Activated CD8-positive, alpha-beta memory T cell treated with anti-CD3 and anti-CD28 coated beads, Interleukin-2, amount 10 ng/mL, durations not matched to agents 7 days and 5 days (primary cell): ENCODE results near the gene ABI3. TPM values are rescaled to one million over a fixed set of nuclear protein-coding genes. Genes with fewer than 3 reads are reported as not detected.
"Not testable (repeated sequence)": the region's sequence is repeated elsewhere in the genome, so short reads cannot be mapped to it uniquely, and the experiment has no call there.

Experiments used
- ATAC-seq: fragments of 150-1000 bp; cut with Tn5 transposase; one replicate; pipeline ENCODE4 v1.10.0; 2021; ENCODE audit warnings: moderate library complexity
- CTCF ChIA-PET: fragments of 350-600 bp; sonication (Branson Sonifier 250); formaldehyde crosslinking; loops from one replicate; lab custom pipeline; 2021; ENCODE audit warnings: antibody characterized with exemption; lab: Charles Lee
- DNase-seq: peaks from one replicate; pipeline ENCODE4 v3.0.0-alpha.2; 2020
- H3K27ac Mint-ChIP-seq: one replicate; pipeline ENCODE4 v1.8.0; 2021; ENCODE audit warnings: mild to moderate bottlenecking, mixed read lengths
- H3K27me3 Mint-ChIP-seq: one replicate; pipeline ENCODE4 v1.8.0; 2021; ENCODE audit warnings: mixed read lengths
- H3K36me3 Mint-ChIP-seq: one replicate; pipeline ENCODE4 v1.8.0; 2021; ENCODE audit warnings: mild to moderate bottlenecking, mixed read lengths
- H3K4me1 Mint-ChIP-seq: one replicate; pipeline ENCODE4 v1.8.0; 2021; ENCODE audit warnings: mixed read lengths
- H3K4me3 Mint-ChIP-seq: one replicate; pipeline ENCODE4 v1.8.0; 2021; ENCODE audit warnings: mild to moderate bottlenecking, moderate library complexity, mixed read lengths
- H3K9me3 Mint-ChIP-seq: one replicate; pipeline ENCODE4 v1.8.0; 2022; ENCODE audit warnings: low read depth, mixed read lengths
- total RNA-seq, 2 experiments: library from RNA; stranded (reverse); gene quantifications; one replicate each; pipeline ENCODE4 v1.2.3, GENCODE V29; 2021

Gene ABI3, protein sequence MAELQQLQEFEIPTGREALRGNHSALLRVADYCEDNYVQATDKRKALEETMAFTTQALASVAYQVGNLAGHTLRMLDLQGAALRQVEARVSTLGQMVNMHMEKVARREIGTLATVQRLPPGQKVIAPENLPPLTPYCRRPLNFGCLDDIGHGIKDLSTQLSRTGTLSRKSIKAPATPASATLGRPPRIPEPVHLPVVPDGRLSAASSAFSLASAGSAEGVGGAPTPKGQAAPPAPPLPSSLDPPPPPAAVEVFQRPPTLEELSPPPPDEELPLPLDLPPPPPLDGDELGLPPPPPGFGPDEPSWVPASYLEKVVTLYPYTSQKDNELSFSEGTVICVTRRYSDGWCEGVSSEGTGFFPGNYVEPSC
- total RNA-seq, result 100 to 1,000 TPM; 116 to 121 TPM

- ATAC-seq (peak; percentile 87), DNase-seq (peak; percentile 87)
- Mint-ChIP-seq H3K36me3 (peaks cover 56% of the 10 kb centered on the region), H3K4me3 (peak within 1 kb of the TSS; percentile 98), H3K9me3 (no peaks in the 10 kb centered on the region), H3K4me1 (peaks cover 54% of the 10 kb centered on the region), H3K27me3 (no peaks in the 10 kb centered on the region), H3K27ac (peak within 1 kb of the TSS; percentile 85)
- CTCF ChIA-PET, result interaction anchor here (1.8 to 5.6 kb wide), 8 partner anchors 10 to 346 kb away, joined by 4 to 46 read pairs (median 16); no protein-coding TSS in a partner anchor
These were observed at the start of gene ABI3, which contains the start of gene GNGT2 for GRCh38 chr17:49210158-49211029. TSS of gene ABI3 (plus strand) at chr17:49210707. CDS start at chr17:49210725, 18 bp downstream. TSS of gene GNGT2 (minus strand) at chr17:49210574. CDS start at chr17:49207422, 3,152 bp downstream.

- ATAC-seq, result no peak
- Mint-ChIP-seq H3K27ac (no peak overlapping the region), H3K4me1 (no peaks in the 10 kb centered on the region), H3K9me3 (no peaks in the 10 kb centered on the region), H3K27me3 (peaks cover 39% of the 10 kb centered on the region), H3K36me3 (no peaks in the 10 kb centered on the region), H3K4me3 (no peak overlapping the region)
- no peak for DNase-seq
- CTCF ChIA-PET, result no interaction called here
These were observed 47.6 kb upstream of the ABI3 start for GRCh38 chr17:49162866-49163265.

GRCh38 chr17:49165143-49165542, 45.4 kb upstream of the ABI3 start:
- CTCF ChIA-PET, result no interaction called here
- Mint-ChIP-seq H3K4me1 (no peaks in the 10 kb centered on the region), H3K27ac (no peak overlapping the region), H3K9me3 (no peaks in the 10 kb centered on the region), H3K27me3 (peaks cover 45% of the 10 kb centered on the region), H3K36me3 (no peaks in the 10 kb centered on the region), H3K4me3 (no peak overlapping the region)
- ATAC-seq (no peak), DNase-seq (no peak)

- ATAC-seq, result no peak
- H3K4me1 Mint-ChIP-seq, result no peaks in the 10 kb centered on the region
- H3K9me3 Mint-ChIP-seq, result no peaks in the 10 kb centered on the region
- H3K27ac Mint-ChIP-seq, result no peak overlapping the region
- H3K36me3 Mint-ChIP-seq, result no peaks in the 10 kb centered on the region
- DNase-seq, result no peak
- H3K27me3 Mint-ChIP-seq, result peaks cover 68% of the 10 kb centered on the region
- CTCF ChIA-PET, result interaction anchor here (2.3 kb wide), 1 partner anchor 12 kb away, joined by 9 read pairs; no protein-coding TSS in a partner anchor
- H3K4me3 Mint-ChIP-seq, result no peak overlapping the region
These were observed 41.8 kb upstream of the ABI3 start for GRCh38 chr17:49168706-49169105.

DNA sequence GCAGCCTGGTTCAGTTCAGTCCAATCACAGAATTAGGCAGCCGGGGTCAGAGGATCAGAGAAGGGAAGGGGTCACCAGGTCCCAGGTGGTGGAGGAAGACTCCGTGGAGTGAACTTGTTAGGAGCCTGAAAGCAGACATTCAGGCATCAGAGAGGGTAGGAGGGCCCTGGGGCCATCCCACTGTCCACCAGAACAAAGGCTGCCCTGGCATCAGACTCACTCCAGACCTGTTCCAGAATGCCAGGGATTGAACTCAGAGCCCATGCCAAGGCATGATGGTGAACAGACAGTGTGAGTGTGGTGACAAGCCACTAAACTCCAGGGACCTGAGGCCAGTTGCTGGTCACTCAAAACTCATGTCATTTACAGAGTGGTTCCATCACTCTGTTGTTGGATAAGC, 40.3 kb upstream of the ABI3 start:
- Mint-ChIP-seq H3K4me3 (no peak overlapping the region), H3K27me3 (peaks cover 77% of the 10 kb centered on the region), H3K9me3 (no peaks in the 10 kb centered on the region), H3K36me3 (no peaks in the 10 kb centered on the region), H3K4me1 (no peaks in the 10 kb centered on the region), H3K27ac (no peak overlapping the region)
- ATAC-seq (no peak), DNase-seq (no peak)
- CTCF ChIA-PET, result no interaction called here

- not testable (repeated sequence) for H3K4me3 Mint-ChIP-seq, H3K9me3 Mint-ChIP-seq, H3K4me1 Mint-ChIP-seq, DNase-seq, H3K27ac Mint-ChIP-seq, ATAC-seq, H3K36me3 Mint-ChIP-seq
- H3K27me3 Mint-ChIP-seq, result peaks cover 78% of the 10 kb centered on the region
- CTCF ChIA-PET, result interaction anchor here (2.1 kb wide), 1 partner anchor 10 kb away, joined by 10 read pairs; no protein-coding TSS in a partner anchor
These were observed 39.8 kb upstream of the ABI3 start for GRCh38 chr17:49170711-49171110.

GRCh38 chr17:49175978-49176377, 34.5 kb upstream of the ABI3 start:
- H3K4me3 Mint-ChIP-seq, H3K27ac Mint-ChIP-seq, CTCF ChIA-PET, ATAC-seq, DNase-seq, H3K4me1 Mint-ChIP-seq, H3K36me3 Mint-ChIP-seq: not testable (repeated sequence)
- peaks cover 38% of the 10 kb centered on the region for H3K27me3 Mint-ChIP-seq
- H3K9me3 Mint-ChIP-seq, result peaks cover 12% of the 10 kb centered on the region

- CTCF ChIA-PET, result interaction anchor here (0.5 to 7.6 kb wide), 28 partner anchors 9 to 933 kb away, joined by 3 to 176 read pairs (median 4); partner anchors contain the start of gene PHOSPHO1
- DNase-seq (peak; percentile 69), ATAC-seq (peak; percentile 71)
- Mint-ChIP-seq H3K27me3 (peaks cover 4% of the 10 kb centered on the region), H3K9me3 (peaks cover 20% of the 10 kb centered on the region), H3K4me3 (no peak overlapping the region), H3K36me3 (peaks cover 17% of the 10 kb centered on the region), H3K27ac (no peak overlapping the region), H3K4me1 (peaks cover 11% of the 10 kb centered on the region)
These were observed 30.2 kb upstream of the ABI3 start for GRCh38 chr17:49180303-49180702.

DNA sequence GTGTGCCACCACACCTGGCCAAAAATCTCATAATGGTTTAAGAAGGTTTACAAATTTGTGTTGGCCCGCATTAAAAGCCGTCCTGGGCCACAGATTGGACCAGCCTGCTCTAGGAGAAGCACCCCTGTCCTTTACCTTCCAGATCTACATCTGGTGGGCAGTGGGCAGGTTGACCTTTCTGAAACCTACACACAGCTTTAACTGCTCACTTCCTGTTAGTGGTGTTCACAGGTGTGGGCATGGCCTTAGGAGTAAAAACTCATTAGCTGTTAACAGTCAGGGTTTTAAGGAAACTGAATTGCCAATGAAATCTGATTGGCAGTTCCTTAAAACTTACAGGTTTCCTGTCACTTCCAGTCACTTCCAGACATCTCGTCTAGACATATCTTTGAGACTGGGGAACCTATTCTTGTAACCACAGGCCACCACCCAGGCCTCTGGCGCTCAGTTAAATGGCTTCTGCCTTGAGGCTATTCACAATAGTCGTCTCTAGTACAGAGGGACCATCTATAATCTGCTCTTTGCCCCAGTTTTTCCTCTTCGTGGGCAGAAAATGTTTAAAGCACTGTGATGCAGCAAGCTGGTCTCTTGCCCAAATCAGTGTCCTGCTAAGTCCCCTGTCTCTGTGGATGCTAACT, 29.4 kb upstream of the ABI3 start:
- no peaks in the 10 kb centered on the region for H3K27me3 Mint-ChIP-seq
- peaks cover 24% of the 10 kb centered on the region for H3K9me3 Mint-ChIP-seq
- H3K27ac Mint-ChIP-seq, result no peak overlapping the region
- peaks cover 11% of the 10 kb centered on the region for H3K4me1 Mint-ChIP-seq
- peaks cover 19% of the 10 kb centered on the region for H3K36me3 Mint-ChIP-seq
- no peak for DNase-seq
- CTCF ChIA-PET, result interaction anchor here (0.7 to 7.6 kb wide), 26 partner anchors 9 to 932 kb away, joined by 3 to 176 read pairs (median 4); partner anchors contain the start of gene PHOSPHO1
- H3K4me3 Mint-ChIP-seq, result no peak overlapping the region
- ATAC-seq, result no peak

- no peaks in the 10 kb centered on the region for H3K27me3 Mint-ChIP-seq
- no peak overlapping the region for H3K4me3 Mint-ChIP-seq
- H3K36me3 Mint-ChIP-seq, result peaks cover 21% of the 10 kb centered on the region
- peaks cover 19% of the 10 kb centered on the region for H3K9me3 Mint-ChIP-seq
- ATAC-seq, result no peak
- DNase-seq, result no peak
- CTCF ChIA-PET, result interaction anchor here (1.2 to 7.6 kb wide), 3 partner anchors 9 to 45 kb away, joined by 4 to 176 read pairs (median 56); partner anchors contain the start of gene PHOSPHO1
- H3K4me1 Mint-ChIP-seq, result peaks cover 11% of the 10 kb centered on the region
- no peak overlapping the region for H3K27ac Mint-ChIP-seq
These were observed 27.2 kb upstream of the ABI3 start for GRCh38 chr17:49183341-49183740.

- Mint-ChIP-seq H3K9me3 (peaks cover 19% of the 10 kb centered on the region), H3K4me3 (no peak overlapping the region), H3K4me1 (peaks cover 11% of the 10 kb centered on the region), H3K27me3 (no peaks in the 10 kb centered on the region), H3K36me3 (peaks cover 21% of the 10 kb centered on the region), H3K27ac (no peak overlapping the region)
- ATAC-seq (no peak), DNase-seq (no peak)
- CTCF ChIA-PET, result interaction anchor here (1.2 to 7.6 kb wide), 2 partner anchors 38 to 44 kb away, joined by 4 to 176 read pairs; partner anchors contain the start of gene PHOSPHO1
These were observed 26.7 kb upstream of the ABI3 start for GRCh38 chr17:49183801-49184200.

DNA sequence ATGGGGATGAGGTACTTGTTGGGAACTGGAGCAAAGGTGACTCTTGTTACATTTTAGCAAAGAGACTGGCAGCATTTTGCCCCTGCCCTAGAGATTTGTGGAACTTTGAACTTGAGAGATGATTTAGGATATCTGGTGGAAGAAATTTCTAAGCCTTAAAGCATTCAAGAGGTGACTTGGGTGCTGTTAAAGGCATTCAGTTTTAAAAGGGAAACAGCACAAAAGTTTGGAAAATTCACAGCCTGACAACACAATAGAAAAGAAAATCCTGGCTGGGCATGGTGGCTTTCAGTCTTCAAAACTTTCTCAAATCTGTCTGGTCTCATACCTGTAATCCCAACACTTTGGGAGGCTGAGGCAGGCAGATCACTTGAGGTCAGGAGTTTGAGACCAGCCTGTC, 26.0 kb upstream of the ABI3 start:
- CTCF ChIA-PET, result interaction anchor here (7.6 kb wide), 1 partner anchor 44 kb away, joined by 176 read pairs; the partner anchor contains the start of gene PHOSPHO1
- DNase-seq, H3K27me3 Mint-ChIP-seq, H3K27ac Mint-ChIP-seq, ATAC-seq, H3K4me3 Mint-ChIP-seq: not testable (repeated sequence)
- peaks cover 21% of the 10 kb centered on the region for H3K36me3 Mint-ChIP-seq
- H3K9me3 Mint-ChIP-seq, result peaks cover 19% of the 10 kb centered on the region
- H3K4me1 Mint-ChIP-seq, result peaks cover 11% of the 10 kb centered on the region
